Body of pancreas (tissue), 4 donors: ENCODE data around the gene GAS1. TPM values are rescaled to one million over a fixed set of nuclear protein-coding genes. Genes with fewer than 3 reads are reported as not detected.

ENCODE experiments used
- ATAC-seq: fragments of 150-250 bp; one replicate; pipeline ENCODE4 v1.9.1; 2016
- DNase-seq, 4 donors: peaks; one replicate each; pipeline ENCODE4 v3.0.0-alpha.2; 2019
- H3K27ac ChIP-seq, 4 donors: fragments of 200-600 bp; sonication (generic); 1 replicate in 3 of 4; 2 replicates in 1 of 4; pipeline versions ENCODE4 v1.5.1 to v1.6.1; 2016 to 2019; ENCODE audit warnings: mild to moderate bottlenecking in 1 of 4, mixed read lengths in 1 of 4, moderate library complexity in 1 of 4
- H3K27me3 ChIP-seq, 2 donors: fragments of 200-600 bp; sonication (generic); one replicate each; pipeline ENCODE4 v1.6.0; 2016; ENCODE audit warnings: mild to moderate bottlenecking in 1 of 2
- H3K36me3 ChIP-seq, 2 donors: fragments of 200-600 bp; sonication (generic); replicated peaks in 1 of 2; 2 replicates each; pipeline ENCODE4 v1.5.1; 2016; ENCODE audit warnings: low read depth in 2 of 2; ENCODE audit not compliant: insufficient read depth in 1 of 2
- H3K4me1 ChIP-seq: fragments of 200-600 bp; sonication (generic); one replicate; pipeline ENCODE4 v1.6.0; 2016
- H3K4me3 ChIP-seq, 2 donors: fragments of 200-600 bp; sonication (generic); 1 replicate in 1 of 2; 2 replicates in 1 of 2; pipeline ENCODE4 v1.5.1; 2016 to 2019
- H3K9me3 ChIP-seq, 3 donors: fragments of 200-600 bp; sonication (generic); 1 replicate in 2 of 3; 2 replicates in 1 of 3; pipeline ENCODE4 v1.5.1; 2016
- CTCF ChIP-seq, 7 experiments: fragments of 450-650 bp in 4 of 7; fragments of 200-600 bp in 3 of 7; sonication (generic) in 3 of 7; IDR thresholded peaks; one replicate each; pipeline ENCODE4 v1.5.1; 2016 to 2019; ENCODE audit warnings: antibody characterized with exemption in 7 of 7
- POLR2A ChIP-seq, 3 donors: fragments of 450-650 bp; IDR thresholded peaks; one replicate each; pipeline ENCODE4 v1.6.1; 2016; ENCODE audit warnings: antibody characterized with exemption in 3 of 3, mild to moderate bottlenecking in 2 of 3
- WGBS, 2 donors: methylation state at CpG; one replicate each; pipeline ENCODE4 v1.1.5; 2017; 5-methylcytosine and 5-hydroxymethylcytosine counted together
- intact Hi-C: fragments of 100-400 bp; cut with DNase I; formaldehyde crosslinking; loops from one replicate; pipeline ENCODE4 v1.15.1; 2023
- total RNA-seq, 2 donors: library from RNA; depleted of rRNA; stranded (reverse); fragments of >200 nt; gene quantifications; one replicate each; pipeline ENCODE4 v1.1.0, GENCODE V29; 2016

The GAS1 gene
- total RNA-seq, 2 donors from 2014 or later: 29.1 to 37.6 TPM

GRCh38 chr9:86918556-86918955 lies 28.8 kb downstream of the GAS1 start:
- H3K36me3 ChIP-seq: no peaks in the 10 kb centered on the region
- H3K4me1 ChIP-seq: no peaks in the 10 kb centered on the region
- ATAC-seq: no peak
- no peak for DNase-seq
- no peaks in the 10 kb centered on the region for H3K9me3 ChIP-seq
- H3K4me3 ChIP-seq: no peak overlapping the region
- H3K27ac ChIP-seq: no peak overlapping the region
- WGBS, 2 donors: 76 to 87% methylated on average over 3 of the region's 3 CpGs
- H3K27me3 ChIP-seq: no peaks in the 10 kb centered on the region
- no peak for TF ChIP-seq CTCF (IDR thresholded peaks at IDR 0.05)
- no peak for TF ChIP-seq POLR2A (IDR thresholded peaks at IDR 0.05)
- intact Hi-C loops: no loop called here

DNA sequence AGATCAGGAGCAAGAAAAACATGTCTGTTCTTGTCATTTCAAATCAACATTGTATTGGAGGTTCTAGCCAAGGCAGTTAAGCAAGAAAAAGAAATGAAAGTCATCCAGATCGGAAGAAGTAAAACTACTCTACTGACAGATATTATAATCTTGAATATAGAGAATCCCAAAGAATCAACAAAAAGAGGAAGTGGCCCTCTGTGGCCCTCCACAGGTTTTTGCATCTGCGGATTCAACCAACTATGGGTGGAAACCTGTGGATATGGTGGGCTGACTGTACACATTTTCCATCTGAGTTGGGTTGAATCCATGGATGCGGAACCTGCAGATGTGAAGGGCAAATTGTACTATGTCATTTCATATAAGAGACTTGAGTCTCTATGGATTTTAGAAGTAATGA lies 35.1 kb downstream of the GAS1 start:
- ATAC-seq (no peak), DNase-seq (no peak)
- Histone ChIP-seq H3K4me1 (no peaks in the 10 kb centered on the region), H3K27ac (no peak overlapping the region), H3K27me3 (no peaks in the 10 kb centered on the region), H3K9me3 (no peaks in the 10 kb centered on the region), H3K4me3 (no peak overlapping the region), H3K36me3 (no peaks in the 10 kb centered on the region)
- 93 to 98% methylated on average over 3 of the region's 3 CpGs for WGBS, 2 donors
- no peak for TF ChIP-seq POLR2A (IDR thresholded peaks at IDR 0.05)
- no peak for TF ChIP-seq CTCF (IDR thresholded peaks at IDR 0.05)
- intact Hi-C loops: no loop called here

- Histone ChIP-seq H3K4me1 (no peaks in the 10 kb centered on the region), H3K27me3 (no peaks in the 10 kb centered on the region), H3K27ac (no peak overlapping the region), H3K4me3 (no peak overlapping the region), H3K36me3 (no peaks in the 10 kb centered on the region), H3K9me3 (no peaks in the 10 kb centered on the region)
- 54 to 65% methylated on average over 2 of the region's 2 CpGs for WGBS, 2 donors
- intact Hi-C loops: no loop called here
- ATAC-seq (no peak), DNase-seq (no peak)
- TF ChIP-seq CTCF (IDR thresholded peaks at IDR 0.05) (no peak), POLR2A (IDR thresholded peaks at IDR 0.05) (no peak)
These were observed 37.9 kb downstream of the GAS1 start for GRCh38 chr9:86909388-86909787.

GRCh38 chr9:86908261-86908660 lies 39.0 kb downstream of the GAS1 start:
- H3K4me1 ChIP-seq: peaks cover under 1% of the 10 kb centered on the region
- H3K4me3 ChIP-seq: no peak overlapping the region
- intact Hi-C loops: no loop called here
- WGBS, 2 donors: 90 to 92% methylated on average over 3 of the region's 3 CpGs
- no peaks in the 10 kb centered on the region for H3K27me3 ChIP-seq
- H3K9me3 ChIP-seq: no peaks in the 10 kb centered on the region
- no peaks in the 10 kb centered on the region for H3K36me3 ChIP-seq
- no peak overlapping the region for H3K27ac ChIP-seq
- ATAC-seq: no peak
- DNase-seq: no peak
- no peak for TF ChIP-seq CTCF (IDR thresholded peaks at IDR 0.05)
- no peak for TF ChIP-seq POLR2A (IDR thresholded peaks at IDR 0.05)

DNA sequence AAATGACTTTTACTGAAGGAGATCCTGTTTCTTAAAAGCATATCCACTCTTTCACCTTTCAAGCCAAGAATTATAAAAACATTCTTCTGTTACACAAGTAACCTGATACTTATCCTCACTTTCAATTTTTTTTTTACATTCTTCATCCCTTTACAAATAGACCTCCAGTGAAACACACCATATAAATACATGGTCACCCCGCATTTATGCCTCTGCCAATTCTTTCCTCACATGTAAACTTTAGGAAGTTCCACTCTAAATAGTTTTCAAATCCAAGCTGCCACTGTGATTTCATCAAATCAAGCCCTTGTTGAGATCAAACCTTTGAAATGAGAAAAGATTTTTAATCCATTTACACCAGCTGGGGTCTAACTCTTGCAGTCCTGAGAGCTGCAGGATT lies 40.0 kb downstream of the GAS1 start:
- intact Hi-C loops: no loop called here
- Histone ChIP-seq H3K27ac (no peak overlapping the region), H3K27me3 (no peaks in the 10 kb centered on the region), H3K4me3 (no peak overlapping the region), H3K9me3 (no peaks in the 10 kb centered on the region), H3K36me3 (no peaks in the 10 kb centered on the region), H3K4me1 (peaks cover 7% of the 10 kb centered on the region)
- WGBS, 2 donors: 78 to 82% methylated on average over 1 of the region's 1 CpG
- DNase-seq (no peak), ATAC-seq (no peak)
- TF ChIP-seq POLR2A (IDR thresholded peaks at IDR 0.05): no peak
- TF ChIP-seq CTCF (IDR thresholded peaks at IDR 0.05): no peak
